ENCODE data around the gene ARHGAP18.
A peak's percentile ranks its signal among the peaks of the same experiment; 100 is the strongest.

Gene ARHGAP18, protein sequence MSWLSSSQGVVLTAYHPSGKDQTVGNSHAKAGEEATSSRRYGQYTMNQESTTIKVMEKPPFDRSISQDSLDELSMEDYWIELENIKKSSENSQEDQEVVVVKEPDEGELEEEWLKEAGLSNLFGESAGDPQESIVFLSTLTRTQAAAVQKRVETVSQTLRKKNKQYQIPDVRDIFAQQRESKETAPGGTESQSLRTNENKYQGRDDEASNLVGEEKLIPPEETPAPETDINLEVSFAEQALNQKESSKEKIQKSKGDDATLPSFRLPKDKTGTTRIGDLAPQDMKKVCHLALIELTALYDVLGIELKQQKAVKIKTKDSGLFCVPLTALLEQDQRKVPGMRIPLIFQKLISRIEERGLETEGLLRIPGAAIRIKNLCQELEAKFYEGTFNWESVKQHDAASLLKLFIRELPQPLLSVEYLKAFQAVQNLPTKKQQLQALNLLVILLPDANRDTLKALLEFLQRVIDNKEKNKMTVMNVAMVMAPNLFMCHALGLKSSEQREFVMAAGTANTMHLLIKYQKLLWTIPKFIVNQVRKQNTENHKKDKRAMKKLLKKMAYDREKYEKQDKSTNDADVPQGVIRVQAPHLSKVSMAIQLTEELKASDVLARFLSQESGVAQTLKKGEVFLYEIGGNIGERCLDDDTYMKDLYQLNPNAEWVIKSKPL

DNA sequence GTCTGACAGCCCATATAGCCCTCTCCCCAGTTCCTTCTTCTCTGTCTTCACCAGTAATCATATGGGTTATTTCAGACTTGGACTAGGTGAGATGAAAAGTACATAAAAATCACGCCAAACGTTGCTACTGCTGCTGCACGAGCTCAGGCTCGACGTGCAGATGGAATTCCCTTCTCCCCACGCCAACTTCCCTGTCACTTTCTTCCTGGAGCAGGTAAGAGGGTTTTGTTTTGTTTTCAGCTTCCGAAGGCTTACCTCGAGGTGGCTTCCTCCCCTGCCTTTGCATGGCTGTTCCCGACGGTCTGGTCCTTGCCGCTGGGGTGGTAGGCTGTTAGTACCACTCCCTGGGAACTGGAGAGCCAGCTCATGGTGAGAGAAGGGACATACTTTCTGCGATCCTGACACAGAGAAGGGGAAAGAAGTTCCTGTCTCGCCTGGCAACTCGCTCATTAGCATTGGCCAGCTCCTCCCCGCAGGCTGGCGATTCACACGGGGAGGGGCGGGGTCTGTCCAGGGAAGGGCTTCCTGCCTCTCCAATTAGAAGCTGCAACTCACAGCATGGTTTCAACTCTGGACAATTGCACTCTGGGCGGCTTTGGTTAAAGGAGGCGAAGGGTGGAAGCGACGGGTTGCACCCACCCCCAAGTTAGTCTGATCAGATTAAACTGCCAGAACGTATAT, at the start of gene ARHGAP18:
ARHGAP18 (minus strand) TSS at position 409 of the 681 bp plus-strand sequence; CDS start at position 368, 41 bp downstream.
- peak; percentile 55 for DNase-seq

DNA sequence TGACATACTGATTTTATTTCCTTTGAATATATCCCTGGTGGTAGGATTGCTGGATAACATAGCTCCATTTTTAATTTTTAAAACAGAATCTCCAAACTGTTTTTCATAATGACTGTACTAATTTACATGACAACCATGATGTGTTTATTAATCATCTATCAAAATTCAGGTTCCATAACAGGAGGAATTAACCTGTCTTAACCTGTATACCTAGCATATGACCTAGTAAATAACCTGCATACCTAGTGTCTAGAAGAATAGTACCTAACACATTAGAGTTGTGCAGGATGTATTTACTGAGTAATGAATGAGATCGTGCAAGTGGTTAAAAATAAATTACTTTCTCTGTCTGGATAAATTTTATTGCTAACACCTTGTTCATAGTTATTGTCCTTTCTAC, 45.8 kb upstream of the ARHGAP18 start:
- no peak for DNase-seq

DNA sequence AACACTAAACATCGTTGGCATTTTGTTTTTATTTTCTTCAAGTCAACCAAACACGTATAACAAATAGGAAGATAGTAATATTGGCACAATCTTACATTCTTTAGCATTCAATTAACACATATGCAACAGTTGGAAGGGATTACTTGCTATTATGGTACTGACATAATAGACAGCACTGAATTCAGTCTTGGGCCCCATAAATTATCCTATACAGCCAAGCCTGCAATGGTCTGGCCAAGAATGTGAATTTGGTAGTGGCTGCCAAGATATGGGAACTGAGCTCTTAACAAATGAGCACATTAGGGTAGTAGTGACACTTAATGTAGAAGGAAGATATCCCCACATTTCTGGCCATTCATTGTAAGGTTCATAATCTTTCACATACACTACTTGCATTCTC, 44.8 kb upstream of the ARHGAP18 start:
- no peak for DNase-seq

DNA sequence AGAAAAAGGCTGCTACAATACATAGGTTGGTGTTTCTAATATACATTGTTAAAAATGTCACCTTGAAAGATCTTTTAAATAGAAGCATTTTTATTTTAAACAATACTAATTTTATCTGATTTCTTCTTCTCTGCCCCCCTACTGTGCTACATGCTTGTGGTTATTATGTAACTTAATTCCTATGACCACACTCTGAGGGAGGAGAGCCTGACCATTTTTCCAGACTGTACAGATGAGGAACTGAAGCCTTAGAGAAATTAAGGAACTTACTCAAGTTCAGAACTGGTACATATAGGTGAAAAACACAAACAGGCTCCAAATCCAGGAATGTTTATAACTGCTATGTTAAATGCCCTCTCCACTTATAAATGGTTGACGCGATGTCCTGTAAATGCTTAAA, 43.4 kb upstream of the ARHGAP18 start:
- no peak for DNase-seq

DNA sequence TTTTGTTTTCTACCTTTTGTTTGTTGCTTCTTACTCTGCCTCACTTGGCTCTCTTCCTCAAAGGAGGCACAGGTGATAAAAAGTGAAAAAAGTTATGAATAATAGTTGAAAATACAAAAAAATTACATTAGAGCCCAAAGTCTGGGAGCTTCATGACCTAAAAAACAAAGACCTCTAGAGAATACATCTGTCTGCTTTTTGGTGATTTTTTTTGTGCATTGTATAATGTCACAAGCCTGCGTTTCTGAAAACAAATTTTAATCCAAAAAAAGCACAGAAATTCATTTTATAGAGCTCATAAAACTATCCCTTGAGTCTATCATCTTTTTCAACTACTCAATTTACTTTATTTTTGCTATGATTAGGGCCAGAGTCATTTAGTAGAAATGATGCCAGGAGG, 41.4 kb upstream of the ARHGAP18 start:
- DNase-seq = no peak

DNA sequence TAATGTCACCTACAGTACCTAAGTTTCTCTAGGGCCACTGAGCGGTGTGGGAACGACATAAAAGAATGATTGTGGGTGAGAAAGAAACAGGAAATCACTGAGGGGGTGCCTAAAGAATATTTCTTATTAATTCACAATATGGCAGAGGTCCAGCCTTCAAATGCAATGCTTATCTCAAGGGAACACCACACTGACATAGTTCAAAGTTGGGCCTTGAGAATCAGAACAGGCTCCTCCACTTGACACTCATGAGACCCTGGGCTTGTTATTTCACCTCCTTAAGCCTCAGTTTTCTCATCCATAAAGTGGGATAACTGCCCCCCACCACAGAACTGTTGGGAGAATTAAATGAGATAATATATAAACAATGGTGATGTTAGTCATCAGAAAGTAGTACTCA, 40.4 kb upstream of the ARHGAP18 start:
- no peak for DNase-seq

DNA sequence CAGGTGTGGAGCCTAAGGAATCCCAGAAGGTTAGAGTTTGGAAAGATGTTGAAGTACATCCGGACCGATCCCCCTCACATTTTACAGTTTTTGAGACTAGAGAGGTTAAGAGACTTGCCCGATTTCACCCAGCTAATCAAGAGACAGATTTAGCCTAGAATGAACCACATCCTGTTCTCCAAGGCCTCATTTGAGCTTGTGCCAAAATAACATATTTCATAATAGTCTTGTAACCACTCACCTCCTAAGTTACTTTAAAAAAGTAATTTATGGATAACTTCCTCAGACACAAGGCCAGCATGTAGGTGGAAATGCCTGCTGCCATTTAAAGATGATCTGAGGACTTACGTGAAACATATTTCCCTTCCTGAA, 39.8 kb upstream of the ARHGAP18 start:
- no peak for DNase-seq

DNA sequence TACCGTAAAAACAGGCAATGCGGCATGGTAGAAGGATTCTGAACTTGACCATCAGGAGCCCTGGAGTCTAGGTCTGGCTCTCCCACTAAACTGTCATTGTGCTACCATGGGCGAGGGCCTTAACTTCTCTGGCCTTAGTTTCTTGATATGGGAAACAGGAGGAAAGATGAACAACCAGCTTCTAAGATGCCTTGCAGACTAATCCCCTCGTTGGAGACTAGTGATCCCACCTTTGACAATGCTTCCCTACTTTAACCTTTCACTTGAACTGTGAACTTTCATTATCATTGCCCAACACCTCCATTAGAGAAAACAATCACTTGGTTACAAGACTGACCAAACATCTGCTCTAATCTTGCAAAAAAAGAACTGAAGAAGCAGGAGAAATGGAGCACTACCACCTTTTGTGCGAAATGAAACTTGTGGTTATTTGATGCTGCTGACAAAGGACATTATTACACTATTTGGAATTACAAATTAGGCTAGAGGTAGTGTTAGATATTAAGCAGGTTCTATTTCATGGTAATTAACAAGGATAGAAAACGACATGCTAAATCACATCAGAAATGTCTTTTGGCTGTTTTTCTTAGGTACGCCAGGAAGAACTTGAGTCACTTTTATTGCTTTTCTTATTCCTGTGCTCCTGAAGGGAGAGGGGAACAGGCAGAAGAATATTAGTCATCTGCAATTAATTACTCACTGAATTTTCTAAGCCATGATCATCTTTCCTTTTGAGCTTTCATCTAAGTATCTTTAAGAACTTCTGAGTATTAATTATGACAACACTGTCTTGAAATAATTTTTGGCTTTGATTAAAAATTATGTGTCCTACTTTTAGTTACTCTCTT, 39.1 kb upstream of the ARHGAP18 start:
- no peak for DNase-seq

DNA sequence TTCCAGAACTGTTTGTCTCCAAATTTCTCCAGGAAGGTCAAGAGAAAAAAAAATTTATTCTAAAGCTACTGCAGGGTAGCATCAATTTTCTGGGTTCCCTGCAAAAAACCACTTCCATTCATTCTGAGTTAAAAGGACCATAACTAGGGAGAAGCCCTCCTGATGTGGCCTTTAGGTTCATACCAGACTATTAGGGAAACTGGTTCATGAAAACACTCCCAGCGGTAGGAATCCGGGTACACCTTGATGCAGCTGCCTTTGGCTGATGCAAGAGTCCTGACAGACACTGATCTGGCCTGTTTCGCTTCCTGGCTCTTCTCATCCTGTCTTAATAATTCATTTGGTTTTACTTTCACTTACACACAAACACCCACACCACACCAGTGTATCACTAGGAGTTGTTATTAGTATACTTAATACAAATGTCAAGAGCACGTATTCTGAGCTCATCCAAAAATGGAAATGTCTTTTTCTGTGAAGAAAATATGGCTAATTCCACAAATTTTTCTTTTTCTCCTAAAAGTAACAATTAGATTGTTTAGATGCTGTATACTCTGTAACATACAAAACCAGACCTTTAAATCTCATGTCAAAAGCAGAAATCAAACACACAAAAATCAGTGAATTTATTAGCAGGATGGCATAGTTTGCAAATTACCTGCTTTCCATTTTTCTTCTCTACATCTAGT, 38.4 kb upstream of the ARHGAP18 start:
- DNase-seq = peak; percentile 44

DNA sequence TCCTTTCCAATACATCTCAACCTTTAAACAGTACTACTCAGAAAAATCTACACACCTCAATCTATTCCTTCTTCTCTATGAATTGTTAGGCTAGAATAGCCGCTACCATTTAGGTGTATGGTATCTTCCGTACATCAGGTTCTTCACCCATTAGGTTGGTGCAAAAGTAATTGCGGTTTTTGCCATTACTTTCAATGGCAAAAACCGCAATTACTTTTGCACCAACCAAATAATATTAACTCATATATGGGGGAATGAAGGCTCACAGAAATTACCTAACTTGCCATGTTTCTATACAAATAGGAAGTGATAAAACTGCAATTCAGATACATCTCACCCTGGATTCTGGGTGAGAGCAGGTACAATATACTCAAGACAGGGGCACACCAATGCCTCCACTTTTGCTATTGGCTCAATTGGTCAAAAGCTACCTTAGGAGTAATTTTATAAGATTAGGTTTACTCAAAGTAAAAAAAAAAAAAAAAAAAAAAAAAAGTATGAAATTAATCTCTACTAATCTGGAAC, 37.7 kb upstream of the ARHGAP18 start:
- no peak for DNase-seq

DNA sequence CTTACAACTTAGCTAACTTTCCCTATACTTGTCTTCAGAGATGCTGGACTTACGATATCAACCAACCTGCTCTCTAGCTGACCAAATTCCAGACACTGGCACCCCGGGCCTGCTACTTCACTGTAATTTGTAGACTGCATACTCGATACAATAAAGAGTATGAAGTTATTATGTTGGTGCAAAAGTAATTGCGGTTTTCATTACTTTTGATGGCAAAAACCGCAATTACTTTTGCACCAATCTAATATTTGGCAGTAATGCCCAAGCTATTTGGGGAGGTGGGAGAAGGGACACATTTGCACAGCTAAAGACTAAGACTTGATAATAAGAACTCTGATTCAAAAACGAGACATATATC, 34.9 kb upstream of the ARHGAP18 start:
- no peak for DNase-seq

DNA sequence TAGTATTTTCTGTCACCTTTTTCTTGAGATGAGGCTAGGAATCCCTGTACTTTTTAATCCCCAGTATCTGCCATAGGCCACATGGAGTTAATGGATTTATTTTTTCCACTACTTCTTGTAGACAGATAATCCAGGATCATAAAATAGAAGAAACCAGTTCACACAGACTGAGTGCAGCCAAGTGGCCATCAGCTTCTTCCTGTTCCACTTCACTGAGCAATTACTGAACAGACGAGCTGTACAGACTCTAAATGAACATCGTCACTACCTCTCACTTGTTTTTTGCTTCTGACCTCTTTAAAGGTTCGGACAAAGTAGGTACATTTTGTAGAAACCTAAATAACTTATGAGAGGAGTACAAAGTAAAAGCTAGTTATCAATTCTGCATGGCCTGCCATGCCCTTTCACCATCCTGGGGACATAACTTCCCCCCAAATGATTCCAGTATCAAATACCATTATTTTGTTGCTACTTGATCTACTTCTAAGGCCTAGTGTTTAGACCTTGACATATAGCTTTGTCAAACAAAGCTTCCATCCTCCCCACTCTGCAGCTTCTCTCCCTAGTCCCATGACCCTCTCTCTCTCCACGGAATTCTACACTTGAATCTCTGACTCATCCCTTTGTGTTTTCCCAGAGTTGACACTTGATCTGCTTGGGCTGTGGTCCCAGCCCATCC, 34.4 kb upstream of the ARHGAP18 start:
- no peak for DNase-seq

DNA sequence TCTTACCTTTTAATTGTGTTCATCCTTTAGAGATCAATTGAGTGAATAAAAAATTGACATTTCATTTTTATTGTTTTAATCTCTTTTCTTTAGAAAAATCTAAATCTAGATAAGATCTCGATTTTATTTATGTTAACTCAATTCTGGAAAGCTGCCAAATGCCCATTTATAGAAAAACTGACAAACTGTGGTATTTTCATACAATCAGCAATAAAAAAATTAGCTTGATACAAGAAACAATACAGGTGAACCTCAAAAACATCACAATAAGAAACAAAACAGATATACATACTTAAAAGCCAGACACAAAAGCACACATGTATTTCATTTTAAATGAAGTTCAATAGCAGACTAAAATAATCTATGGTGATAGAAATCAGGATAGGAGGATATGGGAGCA, 30.0 kb upstream of the ARHGAP18 start:
- DNase-seq = no peak

DNA sequence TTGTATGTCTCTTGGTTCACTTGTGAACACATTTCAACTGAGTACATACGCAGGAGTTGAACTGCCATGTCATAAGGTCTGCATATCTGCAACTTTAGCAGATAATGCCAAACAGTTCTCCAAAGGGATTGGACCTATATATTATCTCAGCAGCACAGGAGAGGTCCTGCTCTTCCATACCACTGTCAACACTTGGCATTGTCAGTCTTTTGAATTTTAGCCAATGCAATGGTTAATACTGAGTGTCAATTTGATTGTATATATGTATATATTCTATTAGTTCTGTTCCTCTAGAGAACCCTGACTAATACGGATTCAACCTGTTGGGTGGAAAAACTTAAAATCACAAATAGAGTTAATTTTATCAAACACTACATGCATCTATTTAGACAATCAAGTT, 26.1 kb upstream of the ARHGAP18 start:
- no peak for DNase-seq

DNA sequence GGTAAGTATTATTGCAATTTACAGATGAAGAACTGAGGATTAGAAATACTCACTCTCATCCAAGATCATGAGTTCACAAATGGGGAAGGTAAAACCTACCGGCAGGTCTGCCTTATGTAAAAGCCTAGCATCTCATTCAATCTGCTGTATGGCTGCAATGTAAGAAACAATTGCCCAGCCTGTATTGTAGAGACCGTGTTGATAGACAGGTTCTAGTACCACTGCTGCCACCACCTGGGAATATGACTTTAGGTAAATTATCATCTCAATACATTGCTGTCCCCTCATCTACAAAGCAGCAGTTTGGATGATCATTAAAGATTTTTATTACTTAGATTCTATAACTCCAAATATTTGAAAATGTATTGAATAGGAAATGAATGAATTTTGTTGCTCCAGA, 23.3 kb upstream of the ARHGAP18 start:
- no peak for DNase-seq

DNA sequence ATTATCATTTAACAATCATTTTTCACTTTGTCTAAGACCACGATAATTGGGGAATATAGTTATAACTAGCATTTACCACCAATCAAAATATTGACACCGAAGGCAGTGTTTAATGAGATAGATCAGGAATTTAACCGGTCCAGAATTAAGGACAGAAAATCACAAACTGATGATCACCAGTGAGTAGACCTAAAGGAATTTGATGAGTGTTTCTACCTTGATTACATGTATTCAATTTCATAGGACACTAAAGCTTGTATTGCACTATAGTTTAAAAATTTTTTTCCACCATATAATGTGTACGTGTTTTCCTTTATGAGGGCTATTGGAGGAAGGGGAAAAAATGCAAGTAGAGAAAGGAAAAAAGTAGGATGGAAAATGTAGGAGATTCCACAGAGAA, 22.6 kb upstream of the ARHGAP18 start:
- DNase-seq = no peak

DNA sequence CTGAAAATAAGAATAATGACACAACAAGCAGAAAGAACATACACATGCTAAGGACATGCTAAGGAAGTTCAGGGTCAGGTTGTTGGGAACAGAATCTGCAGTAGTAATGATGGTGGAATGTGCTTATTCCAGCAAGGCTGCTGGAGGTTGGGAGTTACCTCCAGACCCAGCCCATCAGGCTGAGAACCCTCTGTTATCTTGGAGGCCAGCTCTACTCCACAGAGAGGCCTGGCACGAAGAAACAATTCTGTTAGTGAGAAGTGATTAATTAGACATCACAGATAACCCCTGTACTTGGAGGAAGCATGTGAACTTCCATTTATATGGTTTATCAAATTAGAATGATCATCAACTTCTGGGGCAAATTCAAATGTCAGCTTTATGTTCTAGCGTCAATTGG, 22.1 kb upstream of the ARHGAP18 start:
- no peak for DNase-seq

DNA sequence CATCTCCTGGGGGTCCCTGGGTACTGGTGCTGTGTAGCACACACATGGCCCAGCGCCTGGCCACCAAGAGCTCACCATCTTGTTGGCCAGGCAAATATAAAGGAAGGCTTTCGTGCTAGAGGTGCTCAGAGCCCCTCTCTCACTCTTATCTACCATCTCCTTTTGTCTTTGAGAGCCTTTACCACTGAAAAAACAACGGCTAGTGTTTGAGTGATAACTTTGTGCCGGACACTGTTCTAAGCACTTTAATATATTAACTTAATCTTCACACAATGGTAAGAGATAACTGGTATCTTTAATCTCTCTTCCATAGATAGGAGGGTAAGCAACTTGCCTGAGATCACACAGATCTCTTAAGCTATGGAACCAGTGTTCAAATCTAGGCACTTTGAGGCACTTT, 21.5 kb upstream of the ARHGAP18 start:
- no peak for DNase-seq

DNA sequence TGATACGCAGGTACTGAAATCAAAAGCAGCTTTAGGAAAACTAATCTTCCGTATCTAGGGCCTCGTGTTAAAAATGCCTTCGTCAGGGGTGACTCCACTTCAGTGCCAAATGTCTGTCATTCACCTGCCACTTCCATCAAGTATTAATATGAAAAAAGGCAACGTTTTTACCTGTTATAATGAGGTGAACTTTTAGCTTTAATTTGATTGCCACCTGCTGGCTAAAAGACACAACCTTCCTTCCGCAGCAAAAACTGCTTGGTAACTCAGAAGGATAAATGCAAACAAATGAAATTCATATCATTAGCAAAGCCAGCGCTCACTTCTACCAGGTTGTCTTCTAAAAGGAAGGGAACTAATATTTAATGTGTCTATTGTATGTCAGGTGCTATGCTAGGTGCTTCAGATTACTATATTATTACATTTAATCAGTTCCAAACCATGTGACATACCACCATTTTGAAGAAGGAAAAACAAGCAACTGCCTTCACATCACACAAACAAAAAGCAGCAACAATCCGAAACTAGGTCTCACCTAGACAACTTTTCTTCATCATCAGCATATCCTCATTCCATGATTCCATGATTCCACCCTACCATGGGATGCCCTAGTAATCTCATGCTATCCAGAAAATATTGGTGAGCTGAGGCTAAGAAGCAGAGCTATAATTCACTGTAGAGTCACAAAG, 20.6 kb upstream of the ARHGAP18 start:
- no peak for DNase-seq

DNA sequence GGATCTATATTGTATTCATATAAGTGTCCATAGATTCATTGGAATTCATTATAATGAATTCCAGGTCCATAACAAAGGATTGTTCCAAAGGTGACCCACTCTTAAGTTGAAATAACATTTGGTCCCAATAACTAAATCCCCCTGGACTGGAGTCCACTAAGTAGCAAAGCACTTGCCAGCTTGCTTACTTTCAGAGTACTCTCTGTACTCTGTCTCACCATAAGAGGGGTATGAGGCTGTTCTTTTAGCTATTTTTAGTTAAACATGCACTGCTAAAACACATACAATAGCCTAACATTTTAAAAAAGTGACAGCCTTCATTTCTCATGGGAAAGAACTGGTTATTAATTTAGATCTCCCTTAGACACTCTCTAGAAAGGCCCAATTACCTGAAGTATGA, 16.7 kb upstream of the ARHGAP18 start:
- no peak for DNase-seq

DNA sequence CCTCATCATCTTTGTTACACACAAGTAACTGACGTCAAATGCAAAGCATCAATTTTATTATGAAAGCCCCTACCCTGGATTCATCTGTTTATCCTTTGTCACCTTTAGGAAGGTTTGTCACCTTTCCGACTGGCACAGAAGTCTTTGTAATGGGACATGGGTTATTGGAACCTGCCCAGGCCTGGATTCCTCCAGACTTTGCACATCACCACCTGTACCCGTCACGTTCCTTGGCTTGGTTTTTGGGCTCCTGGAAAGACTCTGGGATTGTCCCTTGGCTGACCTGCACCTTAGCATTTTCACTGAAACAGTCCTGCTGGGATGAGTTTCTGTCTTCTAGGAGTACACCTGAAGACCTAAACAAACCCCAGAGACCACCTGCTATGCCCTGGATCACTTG, 15.4 kb upstream of the ARHGAP18 start:
- no peak for DNase-seq
